RPMI8226 (cell line): ENCODE measurements around the gene AADACL3.
"Not testable (repeated sequence)": the region's sequence is repeated elsewhere in the genome, so short reads cannot be mapped to it uniquely, and the experiment has no call there.

Source experiments
- DNase-seq: peaks from one replicate; pipeline ENCODE4 v3.0.0-alpha.2; 2015

The AADACL3 gene

DNA sequence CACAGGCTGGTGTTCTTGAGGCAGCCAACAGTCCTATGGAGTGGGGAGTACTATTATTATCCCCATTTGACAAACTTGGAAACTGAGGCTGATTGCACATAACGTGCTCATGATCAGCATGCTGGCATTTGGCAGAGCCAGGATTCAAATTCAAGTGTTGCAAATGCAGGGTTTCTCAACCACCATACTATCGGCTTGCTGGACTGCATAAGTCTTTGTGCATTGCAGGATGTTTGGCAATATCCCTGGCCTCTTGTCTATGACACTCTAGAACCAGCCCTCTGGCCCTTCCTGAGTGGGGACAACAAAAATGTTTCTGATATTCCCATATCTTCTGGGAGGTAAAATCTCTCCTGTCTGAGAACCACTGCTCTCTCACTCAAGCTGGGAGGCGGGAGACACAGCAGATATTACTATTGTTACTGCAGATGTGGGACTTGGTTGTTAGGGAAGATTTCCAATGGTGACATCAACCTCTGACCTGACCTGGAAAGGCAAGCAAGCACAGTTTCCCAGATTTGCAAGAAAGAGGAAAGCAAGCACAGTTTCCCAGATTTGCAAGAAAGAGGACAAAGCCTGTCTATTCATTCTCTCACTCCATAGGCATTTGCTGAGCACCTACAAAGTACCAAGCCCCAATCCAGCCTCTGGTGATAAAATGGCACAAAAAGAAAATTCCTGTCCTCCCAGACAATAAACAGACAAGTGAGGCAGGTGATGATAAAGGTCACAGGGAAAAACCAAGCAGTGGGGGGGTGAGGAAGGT lies 1.0 kb upstream of the AADACL3 start:
- DNase-seq, result no peak

- no peak for DNase-seq
Observed at GRCh38 chr1:12717301-12717838, 1.5 kb downstream of the AADACL3 start.

DNA sequence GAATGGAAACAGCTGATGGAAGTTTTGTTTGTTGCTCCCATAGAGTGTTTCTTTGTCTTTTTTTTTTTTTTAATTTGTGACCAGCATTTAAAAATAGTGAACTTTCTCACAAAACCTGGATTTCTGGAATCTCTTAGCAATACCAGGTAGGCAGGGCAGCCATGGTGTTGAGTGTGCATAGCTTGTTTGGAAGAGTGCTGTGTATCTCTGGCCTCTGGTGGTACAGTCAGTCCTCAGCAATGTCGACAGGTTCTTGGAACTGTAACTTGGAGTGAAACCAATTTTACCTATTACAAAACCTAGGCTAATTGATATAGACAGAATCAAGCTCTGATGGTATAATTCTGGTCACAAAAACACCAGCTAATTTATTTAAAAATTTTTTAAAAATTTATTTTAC lies 6.7 kb downstream of the AADACL3 start:
- no peak for DNase-seq

DNA sequence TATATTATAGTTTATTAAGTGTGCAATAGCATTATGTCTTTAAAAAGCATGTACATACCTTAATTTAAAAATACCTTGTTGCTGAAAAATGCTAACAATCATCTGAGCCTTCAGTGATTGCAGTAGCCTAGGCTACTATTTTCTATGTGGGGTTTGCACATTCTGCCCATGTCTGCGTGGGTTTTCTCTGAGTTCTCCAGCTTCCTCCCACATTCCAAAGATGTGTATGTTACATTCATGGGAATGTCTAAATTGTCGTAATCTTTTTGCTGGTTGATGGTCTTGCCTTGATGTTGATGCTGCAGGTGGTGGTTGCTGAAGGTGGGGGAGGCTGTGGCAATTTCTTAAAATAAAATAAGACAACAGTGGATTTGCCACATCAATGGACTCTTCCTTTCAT lies 12.5 kb downstream of the AADACL3 start:
- DNase-seq, result no peak

- no peak for DNase-seq
Observed at GRCh38 chr1:12730156-12730555, 14.2 kb downstream of the AADACL3 start.

- not testable (repeated sequence) for DNase-seq
Observed at GRCh38 chr1:12731084-12731483, 15.2 kb downstream of the AADACL3 start.

DNA sequence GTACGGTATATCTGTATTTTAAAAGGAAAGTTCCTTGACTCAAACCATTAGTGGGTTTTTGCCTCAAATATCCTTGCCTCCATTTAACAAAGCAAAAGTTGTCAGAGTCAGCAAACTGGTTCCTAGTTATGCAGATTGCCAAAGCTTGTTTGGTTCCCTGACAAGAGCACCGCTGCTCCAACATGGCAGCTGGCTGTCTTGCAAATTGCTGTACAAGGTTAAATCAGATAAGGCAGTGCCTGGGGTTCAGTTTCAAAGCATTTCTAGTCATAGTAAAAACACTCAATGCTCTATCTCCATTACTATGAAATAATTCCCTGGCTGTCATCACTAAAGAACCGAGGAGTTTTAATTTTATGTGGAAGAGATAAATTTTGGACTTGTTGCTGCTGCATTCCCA lies 18.7 kb downstream of the AADACL3 start:
- no peak for DNase-seq

DNA sequence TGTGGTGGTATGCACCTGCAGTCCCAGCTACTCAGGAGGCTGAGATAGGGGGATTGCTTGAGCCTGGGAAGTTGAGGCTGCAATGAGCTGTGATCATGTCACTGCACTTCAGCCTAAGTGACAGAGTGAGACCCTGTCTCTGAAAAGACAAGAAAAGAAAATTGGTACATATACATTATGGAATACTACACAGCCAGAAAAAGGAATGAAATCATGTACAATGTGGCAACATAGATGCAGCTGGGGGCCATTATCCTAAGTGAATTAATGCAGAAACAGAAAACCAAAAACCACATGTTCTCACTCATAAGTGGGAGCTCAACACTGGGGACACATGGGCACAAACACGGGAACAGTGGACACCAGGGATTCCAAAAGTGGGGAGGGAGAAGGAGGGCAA lies 23.0 kb downstream of the AADACL3 start:
- no peak for DNase-seq

GRCh38 chr1:12739613-12740012 lies 23.7 kb downstream of the AADACL3 start:
- DNase-seq, result no peak

GRCh38 chr1:12741946-12742345 lies 26.0 kb downstream of the AADACL3 start:
- DNase-seq, result no peak

GRCh38 chr1:12745126-12745991 lies 29.4 kb downstream of the AADACL3 start:
- DNase-seq, result no peak

GRCh38 chr1:12745992-12746323 lies 30.0 kb downstream of the AADACL3 start, which contains the start of gene CFAP107:
Gene CFAP107, plus strand, starts transcription at chr1:12746200. Its CDS starts 231 bp downstream, at chr1:12746431.
- peak; percentile 86 for DNase-seq

GRCh38 chr1:12748778-12749355 lies 33.0 kb downstream of the AADACL3 start:
- no peak for DNase-seq

GRCh38 chr1:12754738-12755137 lies 38.8 kb downstream of the AADACL3 start:
- no peak for DNase-seq

DNA sequence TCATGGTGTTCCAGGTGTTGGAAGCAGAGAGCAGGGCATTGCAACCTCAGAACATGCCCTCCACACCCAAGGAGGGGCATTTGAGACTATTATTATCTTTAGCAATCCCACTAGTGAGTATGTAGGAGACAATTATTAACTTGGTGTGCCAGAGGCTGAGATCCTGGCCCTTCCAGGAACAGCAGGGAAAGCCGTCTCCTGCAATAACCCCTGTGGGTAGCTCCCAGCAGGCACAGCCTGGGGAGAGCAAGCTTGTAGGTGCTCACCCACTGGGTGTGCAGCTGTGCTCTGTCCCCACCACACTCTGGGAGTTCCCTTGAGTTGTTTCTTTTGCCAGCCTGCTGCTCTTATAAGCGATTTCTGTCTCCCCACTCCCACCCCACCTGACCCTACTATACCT lies 40.4 kb downstream of the AADACL3 start:
- DNase-seq, result no peak

DNA sequence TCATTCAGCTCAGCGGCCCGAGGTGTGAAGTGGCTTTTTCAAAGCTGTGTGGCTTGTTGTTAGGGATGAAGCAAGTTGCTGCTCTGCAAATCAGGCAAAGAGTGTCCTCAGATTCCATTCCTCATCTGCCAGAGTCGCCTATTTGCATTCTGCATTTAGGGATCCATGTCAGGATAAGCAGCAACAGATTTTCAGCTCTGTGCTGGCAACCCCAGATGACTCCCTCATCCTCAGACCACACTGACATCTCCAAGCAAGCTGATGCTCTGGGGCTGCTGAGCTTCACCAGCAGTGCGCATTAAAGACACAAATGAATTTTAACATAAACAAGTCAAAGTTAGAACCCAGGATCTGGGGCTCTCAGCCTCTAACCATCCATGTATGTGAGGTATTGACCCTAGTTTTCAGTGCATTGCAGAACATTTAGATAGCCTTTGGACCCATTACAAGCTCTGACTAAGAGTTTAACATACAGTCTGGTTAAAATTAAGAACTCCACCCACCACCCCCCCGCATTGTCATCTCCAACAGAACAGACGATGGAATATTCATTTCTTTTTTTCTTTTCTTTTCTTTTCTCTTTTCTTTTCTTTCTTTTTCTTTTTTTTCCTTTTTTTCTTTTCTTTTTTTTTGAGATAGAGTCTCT lies 41.0 kb downstream of the AADACL3 start:
- no peak for DNase-seq

GRCh38 chr1:12757836-12758235 lies 41.9 kb downstream of the AADACL3 start:
- DNase-seq, result no peak

GRCh38 chr1:12760256-12760795 lies 44.4 kb downstream of the AADACL3 start:
- peak; percentile 58 for DNase-seq

- DNase-seq, result no peak
Observed at GRCh38 chr1:12761781-12762180, 45.9 kb downstream of the AADACL3 start.

DNA sequence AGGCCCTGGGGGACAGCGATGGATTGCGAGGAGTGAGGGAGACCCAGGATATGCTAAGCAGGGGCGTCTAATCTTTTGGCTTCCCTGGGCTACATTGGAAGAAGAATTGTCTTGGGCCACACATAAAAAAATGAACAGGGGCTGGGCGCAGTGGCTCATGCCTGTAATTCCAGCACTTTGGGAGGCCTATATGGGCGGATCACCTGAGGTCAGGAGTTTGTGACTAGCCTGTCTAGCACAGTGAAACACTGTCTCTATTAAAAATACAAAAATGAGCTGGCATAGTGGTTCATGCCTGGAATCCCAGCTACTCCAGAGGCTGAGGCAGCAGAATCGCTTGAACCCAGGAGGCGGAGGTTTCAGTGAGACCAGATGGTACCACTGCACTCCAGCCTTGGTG lies 46.9 kb downstream of the AADACL3 start:
- no peak for DNase-seq

DNA sequence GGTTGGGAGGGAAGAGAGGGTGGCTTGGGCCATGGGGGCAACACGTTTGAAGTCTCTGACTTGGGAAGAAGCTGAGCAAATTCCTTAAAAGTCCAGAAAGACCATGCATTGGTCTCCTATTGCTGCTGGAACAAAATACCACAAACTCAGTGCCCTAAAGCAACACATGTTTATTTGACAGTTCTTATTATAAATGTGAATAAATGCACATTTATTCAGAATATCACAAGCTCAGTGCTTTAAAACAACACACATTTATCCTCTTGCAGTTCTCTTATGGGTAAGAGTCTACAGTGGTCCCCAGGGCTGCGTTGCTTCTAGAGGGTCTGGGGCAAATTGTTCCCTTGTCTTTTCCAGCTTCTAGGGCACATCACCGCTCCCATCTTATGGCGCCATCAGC lies 47.6 kb downstream of the AADACL3 start:
- no peak for DNase-seq

DNA sequence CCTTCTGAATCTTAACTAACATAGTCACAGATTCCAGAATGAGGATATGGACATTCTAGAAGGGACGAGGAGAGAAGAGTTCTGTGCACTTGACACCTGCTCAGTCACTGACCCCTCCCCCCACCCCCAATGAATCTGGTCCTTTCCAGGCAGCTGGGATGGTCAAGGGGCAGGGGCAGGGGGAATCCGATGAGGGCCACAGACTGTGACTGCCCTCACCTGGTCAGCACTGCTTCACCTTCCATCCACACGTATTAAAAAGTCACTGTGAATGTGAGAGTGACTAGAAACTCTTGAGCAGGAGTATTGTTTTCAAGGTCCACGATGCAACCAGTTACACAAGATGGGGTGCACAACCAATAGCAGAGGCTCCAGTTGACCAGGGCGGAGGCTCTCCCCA lies 48.1 kb downstream of the AADACL3 start:
- DNase-seq, result no peak

GRCh38 chr1:12769031-12769430 lies 53.1 kb downstream of the AADACL3 start:
- DNase-seq, result no peak
